Chondrocyte (in vitro differentiated cells): ENCODE results near the gene MYBBP1A. TPM values are rescaled to one million over a fixed set of nuclear protein-coding genes. Genes with fewer than 3 reads are reported as not detected.
"Not testable (repeated sequence)": the region's sequence is repeated elsewhere in the genome, so short reads cannot be mapped to it uniquely, and the experiment has no call there.

Experiments used
- DNase-seq: peaks from one replicate; pipeline ENCODE4 v3.0.0; 2021; ENCODE audit warnings: mixed read lengths, low spot score
- H3K27ac Mint-ChIP-seq: one replicate; pipeline ENCODE4 v1.8.0; 2021; ENCODE audit warnings: mild to moderate bottlenecking, moderate library complexity, mixed read lengths; ENCODE audit not compliant: unreplicated experiment
- H3K27me3 Mint-ChIP-seq: 2 replicates; pipeline ENCODE4 v1.8.0; 2021; ENCODE audit warnings: low read depth, mixed read lengths
- H3K36me3 Mint-ChIP-seq: 2 replicates; pipeline ENCODE4 v1.8.0; 2021; ENCODE audit warnings: low read depth, mixed read lengths
- H3K4me1 Mint-ChIP-seq: 2 replicates; pipeline ENCODE4 v1.8.0; 2021; ENCODE audit warnings: low read depth, mild to moderate bottlenecking, mixed read lengths
- H3K4me3 Mint-ChIP-seq: one replicate; pipeline ENCODE4 v1.8.0; 2021; ENCODE audit warnings: mild to moderate bottlenecking, moderate library complexity, mixed read lengths; ENCODE audit not compliant: unreplicated experiment
- H3K9me3 Mint-ChIP-seq: 2 replicates; pipeline ENCODE4 v1.8.0; 2021; ENCODE audit warnings: low read depth, mixed read lengths
- CTCF ChIP-seq: fragments of 200-600 bp; sonication (generic); IDR thresholded peaks from 2 replicates; pipeline ENCODE4 v1.5.0; 2021; ENCODE audit warnings: antibody characterized with exemption, mild to moderate bottlenecking, moderate library complexity
- total RNA-seq: library from RNA; stranded (reverse); gene quantifications from 3 replicates; pipeline ENCODE4 v1.2.1, GENCODE V29; 2021

MYBBP1A gene
- total RNA-seq, 1 donor from 2014 or later: 33.6 TPM

DNA sequence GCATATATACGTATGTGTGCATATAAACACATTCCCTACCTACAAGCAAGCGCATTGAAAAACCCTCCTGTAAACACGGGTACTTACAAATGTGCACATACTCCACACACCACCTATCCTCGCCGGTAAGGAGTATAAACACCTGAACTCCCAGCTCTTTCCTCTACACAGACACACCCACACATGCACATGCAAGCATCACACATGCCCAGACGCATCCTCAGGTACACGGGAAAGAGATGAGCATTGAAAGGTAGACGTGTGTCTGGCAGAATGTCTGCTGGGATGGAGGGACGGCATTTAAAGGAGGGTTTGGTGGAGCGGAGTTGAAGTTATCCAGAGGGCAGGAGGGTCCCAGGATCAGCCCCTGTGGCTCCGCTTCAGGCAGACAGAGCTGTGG is 24.5 kb upstream of the MYBBP1A start:
- H3K27ac Mint-ChIP-seq: no peak overlapping the region

DNA sequence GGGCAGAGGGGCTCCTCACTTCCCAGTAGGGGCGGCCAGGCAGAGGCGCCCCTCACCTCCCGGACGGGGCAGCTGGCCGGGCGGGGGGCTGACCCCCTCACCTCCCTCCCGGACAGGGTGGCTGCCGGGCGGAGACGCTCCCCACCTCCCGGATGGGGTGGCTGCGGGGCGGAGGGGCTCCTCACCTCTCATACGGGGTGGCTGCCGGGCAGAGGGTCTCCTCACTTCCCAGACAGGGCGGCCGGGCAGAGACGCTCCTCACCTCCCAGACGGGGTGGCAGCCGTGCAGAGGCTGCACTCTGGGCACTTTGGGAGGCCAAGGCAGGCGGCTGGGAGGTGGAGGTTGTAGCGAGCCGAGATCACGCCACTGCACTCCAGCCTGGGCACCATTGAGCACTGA is 23.2 kb upstream of the MYBBP1A start:
- not testable (repeated sequence) for H3K4me1 Mint-ChIP-seq, H3K27ac Mint-ChIP-seq, H3K9me3 Mint-ChIP-seq, H3K36me3 Mint-ChIP-seq, DNase-seq, H3K4me3 Mint-ChIP-seq
- H3K27me3 Mint-ChIP-seq: peaks cover 23% of the 10 kb centered on the region

More for the DNA sequence above, 24.5 kb upstream of the MYBBP1A start:
- no peak for TF ChIP-seq CTCF
- Mint-ChIP-seq H3K4me3 (no peak overlapping the region), H3K4me1 (peaks cover 13% of the 10 kb centered on the region), H3K36me3 (no peaks in the 10 kb centered on the region), H3K27me3 (peaks cover 29% of the 10 kb centered on the region), H3K9me3 (no peaks in the 10 kb centered on the region)
- no peak for DNase-seq

DNA sequence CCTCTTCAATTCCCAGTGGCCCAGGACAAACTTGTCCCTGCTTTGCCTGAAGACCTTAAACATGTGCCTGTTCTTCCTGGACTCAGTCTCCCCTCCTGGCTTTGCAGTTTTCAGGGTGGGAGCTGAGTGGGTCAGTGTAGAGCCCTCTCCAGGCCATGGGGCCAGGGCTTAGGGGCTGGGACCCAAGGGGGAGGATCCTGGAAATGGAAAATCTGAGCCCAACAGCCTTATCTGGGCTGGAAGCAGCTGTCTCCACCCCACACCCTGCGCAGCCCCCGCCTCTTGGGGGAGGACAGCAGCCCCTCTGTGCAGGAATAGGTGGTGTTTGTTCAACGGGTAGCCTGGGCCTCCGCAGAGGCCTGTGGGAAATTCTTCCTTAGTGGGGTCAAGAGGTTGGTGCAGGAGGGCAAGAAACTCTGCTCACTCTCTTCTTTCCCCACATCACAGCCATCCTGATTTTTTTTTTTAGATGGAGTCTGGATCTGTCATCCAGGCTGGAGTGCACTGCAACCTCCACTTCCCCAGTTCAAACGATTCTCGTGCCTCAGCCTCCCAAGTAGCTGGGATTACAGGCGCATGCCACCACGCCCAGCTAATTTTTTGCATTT is 22.3 kb upstream of the MYBBP1A start:
- H3K27me3 Mint-ChIP-seq: peaks cover 15% of the 10 kb centered on the region
- TF ChIP-seq CTCF: no peak
- DNase-seq: no peak
- no peaks in the 10 kb centered on the region for H3K9me3 Mint-ChIP-seq
- H3K27ac Mint-ChIP-seq: no peak overlapping the region
- no peak overlapping the region for H3K4me3 Mint-ChIP-seq
- peaks cover 9% of the 10 kb centered on the region for H3K4me1 Mint-ChIP-seq
- H3K36me3 Mint-ChIP-seq: no peaks in the 10 kb centered on the region

DNA sequence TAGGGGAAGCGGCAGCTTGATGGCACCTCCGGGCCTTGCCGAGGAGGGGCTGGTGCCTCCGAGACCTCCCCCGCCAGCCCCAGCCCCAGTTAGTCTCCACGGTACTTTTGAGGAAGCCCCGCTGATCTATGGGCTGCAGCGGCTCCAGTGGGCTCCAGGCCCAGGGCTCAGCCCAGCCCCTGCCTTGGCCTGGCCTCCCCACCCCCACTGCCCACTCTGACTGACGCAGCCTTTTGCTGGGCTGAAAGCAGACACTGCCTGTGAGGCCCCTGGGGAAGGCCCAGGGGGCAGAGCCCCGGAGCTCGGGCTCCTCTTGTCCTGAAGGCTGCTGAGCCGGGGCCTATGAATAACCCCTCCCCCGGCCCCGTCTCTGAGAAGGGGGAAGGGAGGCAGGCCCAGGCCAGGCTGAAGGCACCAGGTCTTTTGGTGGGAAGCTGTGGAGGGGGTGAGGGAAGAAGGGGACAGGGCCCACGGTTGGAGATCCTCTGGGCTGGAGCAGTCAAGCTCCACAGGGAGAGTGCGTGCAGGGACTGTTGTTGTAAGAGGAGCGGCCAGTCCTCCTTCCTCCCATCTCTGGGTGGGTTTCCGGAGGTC is 21.6 kb upstream of the MYBBP1A start:
- Mint-ChIP-seq H3K27me3 (peaks cover 10% of the 10 kb centered on the region), H3K4me1 (peaks cover 9% of the 10 kb centered on the region), H3K36me3 (no peaks in the 10 kb centered on the region), H3K27ac (peak overlapping the region; percentile 36), H3K9me3 (no peaks in the 10 kb centered on the region), H3K4me3 (no peak overlapping the region)
- DNase-seq: no peak
- no peak for TF ChIP-seq CTCF

- TF ChIP-seq CTCF: no peak
- Mint-ChIP-seq H3K4me3 (no peak overlapping the region), H3K27ac (no peak overlapping the region), H3K9me3 (no peaks in the 10 kb centered on the region), H3K27me3 (peaks cover 5% of the 10 kb centered on the region), H3K36me3 (no peaks in the 10 kb centered on the region), H3K4me1 (peaks cover 9% of the 10 kb centered on the region)
- DNase-seq: no peak
These were observed 21.0 kb upstream of the MYBBP1A start for GRCh38 chr17:4576161-4576558.
